Hepatocyte (in vitro differentiated cells): ENCODE data around the gene MLPH. TPM values are rescaled to one million over a fixed set of nuclear protein-coding genes. Genes with fewer than 3 reads are reported as not detected.

Source experiments
- DNase-seq: peaks from one replicate; pipeline ENCODE4 v3.0.0-alpha.2; 2016; ENCODE audit warnings: low spot score
- H2AFZ ChIP-seq: fragments of 200-600 bp; sonication (generic); 2 replicates; pipeline ENCODE4 v1.6.0; 2016; ENCODE audit warnings: antibody characterized with exemption, mild to moderate bottlenecking
- H3K27ac ChIP-seq: fragments of 200-600 bp; sonication (generic); 2 replicates; pipeline ENCODE4 v1.5.1; 2016; ENCODE audit warnings: mild to moderate bottlenecking
- H3K27me3 ChIP-seq: fragments of 200-600 bp; sonication (generic); 2 replicates; pipeline ENCODE4 v1.6.1; 2016
- H3K36me3 ChIP-seq: fragments of 200-600 bp; sonication (generic); replicated peaks from 2 replicates; pipeline ENCODE4 v1.5.1; 2016; ENCODE audit warnings: low read depth; ENCODE audit not compliant: insufficient read depth
- H3K4me1 ChIP-seq: fragments of 200-600 bp; sonication (generic); 2 replicates; pipeline ENCODE4 v1.5.1; 2016; ENCODE audit warnings: mild to moderate bottlenecking, moderate library complexity; ENCODE audit not compliant: insufficient read depth
- H3K4me2 ChIP-seq: fragments of 200-600 bp; sonication (generic); 2 replicates; pipeline ENCODE4 v1.6.0; 2016
- H3K4me3 ChIP-seq: fragments of 200-600 bp; sonication (generic); 2 replicates; pipeline ENCODE4 v1.5.1; 2016; ENCODE audit warnings: mild to moderate bottlenecking
- H3K79me2 ChIP-seq: fragments of 200-600 bp; sonication (generic); 2 replicates; pipeline ENCODE4 v1.6.0; 2017; ENCODE audit warnings: mild to moderate bottlenecking
- H3K9me2 ChIP-seq: fragments of 200-600 bp; sonication (generic); replicated peaks from 2 replicates; pipeline ENCODE4 v1.6.0; 2017; ENCODE audit warnings: mild to moderate bottlenecking; ENCODE audit not compliant: insufficient read depth
- H3K9me3 ChIP-seq: fragments of 200-600 bp; sonication (generic); 2 replicates; pipeline ENCODE4 v1.5.1; 2016; ENCODE audit warnings: low read depth, mild to moderate bottlenecking
- H4K20me1 ChIP-seq: fragments of 200-600 bp; sonication (generic); 2 replicates; pipeline ENCODE4 v1.6.0; 2016; ENCODE audit warnings: mild to moderate bottlenecking; ENCODE audit not compliant: insufficient read depth, poor library complexity, severe bottlenecking
- EZH2 ChIP-seq: fragments of 200-600 bp; sonication (generic); IDR thresholded peaks from 2 replicates; pipeline ENCODE4 v1.6.1; 2016; ENCODE audit warnings: antibody characterized with exemption, mild to moderate bottlenecking, borderline replicate concordance
- EZH2phosphoT487 ChIP-seq: fragments of 200-600 bp; sonication (generic); IDR thresholded peaks from one replicate; pipeline ENCODE4 v1.6.1; 2018; ENCODE audit warnings: antibody characterized with exemption, mild to moderate bottlenecking, low read depth, moderate library complexity; ENCODE audit not compliant: unreplicated experiment, severe bottlenecking
- WGBS: methylation state at CpG from one replicate; pipeline ENCODE4 v1.1.6; 2016; ENCODE audit warnings: low lambda C conversion rate; ENCODE audit errors: missing lambda C conversion rate; 5-methylcytosine and 5-hydroxymethylcytosine counted together
- polyA plus RNA-seq: library from polyadenylated mRNA; unstranded; fragments of >200 nt; fragmentation: Nextera tagmentation; extraction: Ambion mirVana; gene quantifications from 2 replicates; pipeline ENCODE4 v1.2.1, GENCODE V29; 2016
- total RNA-seq: library from RNA; depleted of rRNA; stranded (reverse); fragments of >200 nt; gene quantifications from 2 replicates; pipeline ENCODE4 v1.2.3, GENCODE V29; 2014
- TF ChIP-seq, protein P1 (sequence below): fragments of 200-600 bp; sonication (generic); IDR thresholded peaks from 2 replicates; pipeline ENCODE4 v1.5.1; 2016; ENCODE audit warnings: antibody characterized with exemption, mild to moderate bottlenecking; ENCODE audit not compliant: poor library complexity

Gene MLPH
- total and polyA plus RNA-seq, 2 experiments from 2014 or later, result 6.7 to 12.3 TPM

DNA sequence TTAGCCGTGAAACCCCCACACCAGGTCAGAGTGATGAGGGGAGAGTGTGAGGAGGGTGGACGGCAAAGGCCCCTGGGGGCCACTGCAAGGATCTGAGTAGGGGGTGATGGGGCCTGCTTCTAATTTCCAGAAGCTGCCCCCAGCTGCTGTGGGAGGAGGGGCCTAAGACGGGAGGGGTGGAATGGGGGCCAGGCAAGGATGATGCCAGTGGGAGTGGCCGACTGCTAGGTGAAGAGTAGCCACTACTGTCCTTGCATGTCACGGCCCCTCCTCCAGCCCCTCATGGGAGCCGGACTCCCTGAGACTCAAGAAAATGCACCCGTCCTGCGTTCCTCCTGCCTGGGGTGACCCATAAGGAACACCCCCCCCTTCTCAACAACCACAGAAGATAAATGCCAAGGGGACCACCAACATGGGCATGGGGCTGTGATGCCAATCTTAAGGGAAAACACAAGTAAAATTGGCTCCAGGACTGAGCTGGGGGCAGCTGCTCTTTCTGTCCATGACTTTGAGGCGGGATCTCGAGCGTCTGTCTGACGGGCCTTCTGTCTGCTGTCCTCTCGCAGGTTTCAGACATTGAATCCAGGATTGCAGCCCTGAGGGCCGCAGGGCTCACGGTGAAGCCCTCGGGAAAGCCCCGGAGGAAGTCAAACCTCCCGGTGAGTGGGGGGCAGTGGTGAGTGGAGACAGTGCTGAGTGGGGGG is 55.1 kb downstream of the MLPH start:
- Histone ChIP-seq H3K27me3 (no peaks in the 10 kb centered on the region), H4K20me1 (no peaks in the 10 kb centered on the region), H3K36me3 (no peaks in the 10 kb centered on the region), H3K27ac (no peak overlapping the region), H3K79me2 (no peaks in the 10 kb centered on the region), H2AFZ (no peak overlapping the region), H3K4me3 (no peak overlapping the region), H3K9me3 (no peaks in the 10 kb centered on the region), H3K4me2 (no peak overlapping the region), H3K4me1 (peaks cover 11% of the 10 kb centered on the region), H3K9me2 (no peaks in the 10 kb centered on the region)
- TF ChIP-seq EZH2 (no peak), EZH2phosphoT487 (no peak)
- TF ChIP-seq, protein P1, sequence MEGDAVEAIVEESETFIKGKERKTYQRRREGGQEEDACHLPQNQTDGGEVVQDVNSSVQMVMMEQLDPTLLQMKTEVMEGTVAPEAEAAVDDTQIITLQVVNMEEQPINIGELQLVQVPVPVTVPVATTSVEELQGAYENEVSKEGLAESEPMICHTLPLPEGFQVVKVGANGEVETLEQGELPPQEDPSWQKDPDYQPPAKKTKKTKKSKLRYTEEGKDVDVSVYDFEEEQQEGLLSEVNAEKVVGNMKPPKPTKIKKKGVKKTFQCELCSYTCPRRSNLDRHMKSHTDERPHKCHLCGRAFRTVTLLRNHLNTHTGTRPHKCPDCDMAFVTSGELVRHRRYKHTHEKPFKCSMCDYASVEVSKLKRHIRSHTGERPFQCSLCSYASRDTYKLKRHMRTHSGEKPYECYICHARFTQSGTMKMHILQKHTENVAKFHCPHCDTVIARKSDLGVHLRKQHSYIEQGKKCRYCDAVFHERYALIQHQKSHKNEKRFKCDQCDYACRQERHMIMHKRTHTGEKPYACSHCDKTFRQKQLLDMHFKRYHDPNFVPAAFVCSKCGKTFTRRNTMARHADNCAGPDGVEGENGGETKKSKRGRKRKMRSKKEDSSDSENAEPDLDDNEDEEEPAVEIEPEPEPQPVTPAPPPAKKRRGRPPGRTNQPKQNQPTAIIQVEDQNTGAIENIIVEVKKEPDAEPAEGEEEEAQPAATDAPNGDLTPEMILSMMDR, result no peak
- DNase-seq, result no peak
- 93% methylated on average over 18 of the region's 18 CpGs for WGBS

- no peak overlapping the region for H3K4me2 ChIP-seq
- H3K4me3 ChIP-seq, result no peak overlapping the region
- 78% methylated on average over 8 of the region's 8 CpGs for WGBS
- no peaks in the 10 kb centered on the region for H4K20me1 ChIP-seq
- no peaks in the 10 kb centered on the region for H3K79me2 ChIP-seq
- H3K4me1 ChIP-seq, result peaks cover 10% of the 10 kb centered on the region
- no peaks in the 10 kb centered on the region for H3K27me3 ChIP-seq
- no peaks in the 10 kb centered on the region for H3K9me3 ChIP-seq
- no peaks in the 10 kb centered on the region for H3K36me3 ChIP-seq
- H3K9me2 ChIP-seq, result no peaks in the 10 kb centered on the region
- no peak overlapping the region for H2AFZ ChIP-seq
- no peak overlapping the region for H3K27ac ChIP-seq
- DNase-seq, result no peak
- TF ChIP-seq, protein P1, result no peak
- TF ChIP-seq EZH2phosphoT487 (no peak), EZH2 (no peak)
Observed at GRCh38 chr2:237546040-237546875, 59.2 kb downstream of the MLPH start.

DNA sequence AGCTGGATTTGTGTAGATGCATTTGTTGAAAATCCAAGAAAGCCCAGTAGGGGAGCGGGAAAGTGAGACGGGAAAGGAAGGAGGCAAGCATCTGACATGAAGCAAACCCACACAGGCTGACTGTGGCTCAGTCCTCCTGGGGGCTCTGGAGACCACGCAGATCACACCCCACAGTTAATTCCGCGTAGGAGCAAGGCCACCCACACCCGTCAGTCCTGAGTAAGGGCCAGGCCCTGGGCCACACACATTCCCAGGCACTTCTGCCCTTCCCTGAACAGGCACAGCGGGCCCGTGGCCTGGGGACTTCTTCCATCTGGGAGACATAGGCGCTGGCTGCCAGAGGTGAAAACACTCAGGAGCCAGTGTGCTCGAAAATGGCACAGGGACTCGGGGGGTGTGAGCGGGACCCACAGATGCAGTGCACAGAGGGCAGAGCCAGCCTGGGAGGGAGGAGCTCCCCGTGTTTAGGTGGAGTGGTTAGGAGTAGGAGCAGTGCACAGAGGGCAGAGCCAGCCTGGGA is 59.9 kb downstream of the MLPH start:
- no peak overlapping the region for H2AFZ ChIP-seq
- no peaks in the 10 kb centered on the region for H3K27me3 ChIP-seq
- TF ChIP-seq EZH2 (no peak), EZH2phosphoT487 (no peak)
- TF ChIP-seq, protein P1, result no peak
- H3K4me3 ChIP-seq, result no peak overlapping the region
- H3K79me2 ChIP-seq, result no peaks in the 10 kb centered on the region
- WGBS, result 91% methylated on average over 12 of the region's 13 CpGs
- no peak overlapping the region for H3K4me2 ChIP-seq
- no peak overlapping the region for H3K27ac ChIP-seq
- no peaks in the 10 kb centered on the region for H3K36me3 ChIP-seq
- H3K9me2 ChIP-seq, result no peaks in the 10 kb centered on the region
- H3K4me1 ChIP-seq, result peaks cover 4% of the 10 kb centered on the region
- H4K20me1 ChIP-seq, result no peaks in the 10 kb centered on the region
- no peak for DNase-seq
- no peaks in the 10 kb centered on the region for H3K9me3 ChIP-seq
